Measurements from ENCODE around the gene FAM3B.

Gene FAM3B

GRCh38 chr21:41362605-41363369, 46.2 kb downstream of the FAM3B start:
- H4K20me1 ChIP-seq (ENCODE audit: insufficient read depth, low read length): no peaks in the 10 kb centered on the region
- H3K79me2 ChIP-seq (ENCODE audit: insufficient read depth, low read length): no peaks in the 10 kb centered on the region
- H3K36me3 ChIP-seq (ENCODE audit: insufficient read depth, low read length): no peaks in the 10 kb centered on the region
- peak overlapping the region; percentile 73 for H3K27ac ChIP-seq (ENCODE audit: low read depth, low read length, poor library complexity, severe bottlenecking)
- H3K9ac ChIP-seq (ENCODE audit: low read length): peak overlapping the region; percentile 42
- no peak overlapping the region for H2AFZ ChIP-seq (ENCODE audit: low read length)
- H3F3A ChIP-seq (ENCODE audit: insufficient read depth, low read length): no peaks in the 10 kb centered on the region
- peak overlapping the region; percentile 71 for H3K4me2 ChIP-seq (ENCODE audit: low read length)
- H3K4me1 ChIP-seq (ENCODE audit: insufficient read depth, low read length, severe bottlenecking): peaks cover 40% of the 10 kb centered on the region
- no peaks in the 10 kb centered on the region for H3K9me2 ChIP-seq (ENCODE audit: low read depth, low read length)
- H3K27me3 ChIP-seq (ENCODE audit: insufficient read depth, low read length): no peaks in the 10 kb centered on the region
- no peaks in the 10 kb centered on the region for H3K9me3 ChIP-seq (ENCODE audit: low read length)
- TF ChIP-seq CTCF (IDR thresholded peaks at IDR 0.05; ENCODE audit: low read length) (no peak), EZH2 (IDR thresholded peaks at IDR 0.05; ENCODE audit: borderline replicate concordance, low read length) (no peak)
- peak overlapping the region; percentile 49 for H3K4me3 ChIP-seq (ENCODE audit: low read depth, low read length, poor library complexity, severe bottlenecking)

GRCh38 chr21:41363370-41364270, 47.0 kb downstream of the FAM3B start:
- Histone ChIP-seq H3K9me2 (ENCODE audit: low read depth, low read length) (no peaks in the 10 kb centered on the region), H3K4me2 (ENCODE audit: low read length) (no peak overlapping the region; the same call in 1 of the 2 replicates), H2AFZ (ENCODE audit: low read length) (no peak overlapping the region), H3F3A (ENCODE audit: insufficient read depth, low read length) (no peaks in the 10 kb centered on the region), H3K36me3 (ENCODE audit: insufficient read depth, low read length) (no peaks in the 10 kb centered on the region), H3K27ac (ENCODE audit: low read depth, low read length, poor library complexity, severe bottlenecking) (no peak overlapping the region), H3K9me3 (ENCODE audit: low read length) (no peaks in the 10 kb centered on the region), H3K27me3 (ENCODE audit: insufficient read depth, low read length) (no peaks in the 10 kb centered on the region), H4K20me1 (ENCODE audit: insufficient read depth, low read length) (no peaks in the 10 kb centered on the region), H3K79me2 (ENCODE audit: insufficient read depth, low read length) (no peaks in the 10 kb centered on the region), H3K4me1 (ENCODE audit: insufficient read depth, low read length, severe bottlenecking) (peaks cover 49% of the 10 kb centered on the region), H3K9ac (ENCODE audit: low read length) (no peak overlapping the region), H3K4me3 (ENCODE audit: low read depth, low read length, poor library complexity, severe bottlenecking) (no peak overlapping the region)
- TF ChIP-seq EZH2 (IDR thresholded peaks at IDR 0.05; ENCODE audit: borderline replicate concordance, low read length) (no peak), CTCF (IDR thresholded peaks at IDR 0.05; ENCODE audit: low read length) (no peak)

- Histone ChIP-seq H3K4me3 (ENCODE audit: low read depth, low read length, poor library complexity, severe bottlenecking) (no peak overlapping the region), H4K20me1 (ENCODE audit: insufficient read depth, low read length) (no peaks in the 10 kb centered on the region), H3K9ac (ENCODE audit: low read length) (no peak overlapping the region), H3K27me3 (ENCODE audit: insufficient read depth, low read length) (no peaks in the 10 kb centered on the region), H3K9me2 (ENCODE audit: low read depth, low read length) (no peaks in the 10 kb centered on the region), H3K36me3 (ENCODE audit: insufficient read depth, low read length) (no peaks in the 10 kb centered on the region), H3K4me1 (ENCODE audit: insufficient read depth, low read length, severe bottlenecking) (peaks cover 56% of the 10 kb centered on the region), H3K4me2 (ENCODE audit: low read length) (no peak overlapping the region), H3K27ac (ENCODE audit: low read depth, low read length, poor library complexity, severe bottlenecking) (no peak overlapping the region), H3F3A (ENCODE audit: insufficient read depth, low read length) (no peaks in the 10 kb centered on the region), H2AFZ (ENCODE audit: low read length) (no peak overlapping the region), H3K9me3 (ENCODE audit: low read length) (no peaks in the 10 kb centered on the region), H3K79me2 (ENCODE audit: insufficient read depth, low read length) (no peaks in the 10 kb centered on the region)
- no peak for TF ChIP-seq CTCF (IDR thresholded peaks at IDR 0.05; ENCODE audit: low read length)
- no peak for TF ChIP-seq EZH2 (IDR thresholded peaks at IDR 0.05; ENCODE audit: borderline replicate concordance, low read length)
Observed at GRCh38 chr21:41364308-41364707, 47.7 kb downstream of the FAM3B start.

Measured in OCI-LY1 (cell line).